Osteoblast (primary cell): ENCODE data around the gene SND1. TPM values are rescaled to one million over a fixed set of nuclear protein-coding genes. Genes with fewer than 3 reads are reported as not detected.

Experiments
- DNase-seq: peaks from one replicate; pipeline ENCODE4 v3.0.0; 2011; ENCODE audit warnings: low spot score, mixed read lengths; ENCODE audit not compliant: insufficient read length; ENCODE audit errors: missing footprints
- H2AFZ ChIP-seq: 2 replicates; pipeline ENCODE4 v1.6.0; 2011; ENCODE audit warnings: mild to moderate bottlenecking, low read length
- H3K27ac ChIP-seq: 2 replicates; pipeline ENCODE4 v1.5.1; 2011; ENCODE audit warnings: mild to moderate bottlenecking, low read depth, low read length, moderate library complexity
- H3K27me3 ChIP-seq: 2 replicates; pipeline ENCODE4 v1.6.0; 2012; ENCODE audit warnings: mild to moderate bottlenecking, control low read depth, inconsistent platforms, low read length, moderate library complexity; ENCODE audit not compliant: insufficient read depth
- H3K36me3 ChIP-seq: 2 replicates; pipeline ENCODE4 v1.5.1; 2011; ENCODE audit warnings: mild to moderate bottlenecking, low read length, control low read depth, moderate library complexity; ENCODE audit not compliant: insufficient read depth
- H3K4me1 ChIP-seq: 2 replicates; pipeline ENCODE4 v1.5.1; 2011; ENCODE audit warnings: mild to moderate bottlenecking, low read length, control low read depth, moderate library complexity; ENCODE audit not compliant: insufficient read depth
- H3K4me2 ChIP-seq: 2 replicates; pipeline ENCODE4 v1.6.0; 2011; ENCODE audit warnings: mild to moderate bottlenecking, low read length; ENCODE audit not compliant: insufficient read depth
- H3K4me3 ChIP-seq: fragments of 200-600 bp; sonication (generic); 3 replicates; pipeline ENCODE4 v1.5.1; 2012; ENCODE audit warnings: mild to moderate bottlenecking, low read length, inconsistent platforms; ENCODE audit not compliant: insufficient read depth
- H3K79me2 ChIP-seq: 2 replicates; pipeline ENCODE4 v1.6.0; 2012; ENCODE audit warnings: mild to moderate bottlenecking, low read length, control low read depth, inconsistent platforms; ENCODE audit not compliant: insufficient read depth
- H3K9me3 ChIP-seq: 2 replicates; pipeline ENCODE4 v1.5.1; 2011; ENCODE audit warnings: low read depth, low read length, control low read depth
- H4K20me1 ChIP-seq: 2 replicates; pipeline ENCODE4 v1.6.0; 2012; ENCODE audit warnings: mild to moderate bottlenecking, low read length, control low read depth; ENCODE audit not compliant: insufficient read depth
- total RNA-seq: library from RNA; depleted of rRNA; stranded (reverse); fragments of >200 nt; gene quantifications from 2 replicates; pipeline ENCODE4 v1.2.3, GENCODE V29; 2012
- TF ChIP-seq, protein P1 (sequence below): IDR thresholded peaks from 2 replicates; pipeline ENCODE4 v1.5.1; 2011; ENCODE audit warnings: mild to moderate bottlenecking, low read depth, low read length, moderate library complexity; ENCODE audit errors: extremely low read depth

Gene SND1
- total RNA-seq, 1 donor: 257 TPM

DNA sequence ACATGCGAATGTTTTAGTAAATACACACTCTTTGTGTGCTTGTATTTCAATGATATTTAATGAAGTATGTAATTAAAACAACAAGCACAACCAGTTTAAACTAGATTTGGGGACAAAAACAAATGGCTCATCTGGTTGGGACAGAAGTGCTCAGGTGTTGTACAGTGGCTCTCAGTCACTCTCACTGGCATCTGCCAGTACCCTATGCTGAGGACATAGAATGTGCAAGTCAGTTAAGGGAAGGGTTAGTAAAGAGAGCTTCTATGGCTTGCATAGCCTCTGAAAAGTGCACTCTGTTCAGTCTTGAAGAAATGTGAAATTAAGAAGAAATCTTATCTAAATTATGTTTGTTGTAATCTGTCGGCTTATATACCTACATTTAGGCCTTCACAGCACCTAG lies 196.2 kb downstream of the SND1 start:
- H3K4me1 ChIP-seq: peaks cover 40% of the 10 kb centered on the region
- DNase-seq: no peak
- H3K79me2 ChIP-seq: peaks cover 15% of the 10 kb centered on the region
- TF ChIP-seq, protein P1, sequence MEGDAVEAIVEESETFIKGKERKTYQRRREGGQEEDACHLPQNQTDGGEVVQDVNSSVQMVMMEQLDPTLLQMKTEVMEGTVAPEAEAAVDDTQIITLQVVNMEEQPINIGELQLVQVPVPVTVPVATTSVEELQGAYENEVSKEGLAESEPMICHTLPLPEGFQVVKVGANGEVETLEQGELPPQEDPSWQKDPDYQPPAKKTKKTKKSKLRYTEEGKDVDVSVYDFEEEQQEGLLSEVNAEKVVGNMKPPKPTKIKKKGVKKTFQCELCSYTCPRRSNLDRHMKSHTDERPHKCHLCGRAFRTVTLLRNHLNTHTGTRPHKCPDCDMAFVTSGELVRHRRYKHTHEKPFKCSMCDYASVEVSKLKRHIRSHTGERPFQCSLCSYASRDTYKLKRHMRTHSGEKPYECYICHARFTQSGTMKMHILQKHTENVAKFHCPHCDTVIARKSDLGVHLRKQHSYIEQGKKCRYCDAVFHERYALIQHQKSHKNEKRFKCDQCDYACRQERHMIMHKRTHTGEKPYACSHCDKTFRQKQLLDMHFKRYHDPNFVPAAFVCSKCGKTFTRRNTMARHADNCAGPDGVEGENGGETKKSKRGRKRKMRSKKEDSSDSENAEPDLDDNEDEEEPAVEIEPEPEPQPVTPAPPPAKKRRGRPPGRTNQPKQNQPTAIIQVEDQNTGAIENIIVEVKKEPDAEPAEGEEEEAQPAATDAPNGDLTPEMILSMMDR: no peak
- no peak overlapping the region for H3K4me2 ChIP-seq
- no peak overlapping the region for H2AFZ ChIP-seq
- no peak overlapping the region for H3K4me3 ChIP-seq
- H3K9me3 ChIP-seq: no peaks in the 10 kb centered on the region
- H3K36me3 ChIP-seq: peaks cover 11% of the 10 kb centered on the region
- no peak overlapping the region for H3K27ac ChIP-seq
- H3K27me3 ChIP-seq: no peaks in the 10 kb centered on the region
- peaks cover 21% of the 10 kb centered on the region for H4K20me1 ChIP-seq

DNA sequence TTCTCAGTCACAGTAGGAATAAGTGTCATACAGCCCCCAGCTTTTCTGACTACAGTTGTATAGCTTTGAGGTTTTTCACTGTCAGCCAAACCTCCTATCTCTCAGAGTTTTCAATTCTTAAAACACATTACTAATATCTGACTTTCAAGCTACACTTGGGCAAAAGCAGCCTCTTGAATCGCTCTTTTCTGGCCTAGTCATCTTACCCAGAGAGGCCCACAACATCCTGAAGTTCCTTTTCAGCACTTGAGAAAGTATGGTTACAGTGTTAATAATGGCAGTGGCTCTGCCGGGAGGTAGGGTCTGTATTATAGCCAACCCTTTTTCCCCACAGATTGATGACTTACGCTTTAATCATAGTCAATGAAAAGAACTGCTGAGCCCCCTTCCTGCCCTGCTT lies 198.2 kb downstream of the SND1 start:
- Histone ChIP-seq H3K36me3 (peaks cover 8% of the 10 kb centered on the region), H3K9me3 (no peaks in the 10 kb centered on the region), H3K27ac (no peak overlapping the region), H3K4me1 (peaks cover 29% of the 10 kb centered on the region), H3K27me3 (no peaks in the 10 kb centered on the region), H3K4me3 (no peak overlapping the region), H2AFZ (no peak overlapping the region), H3K79me2 (peaks cover 19% of the 10 kb centered on the region), H4K20me1 (peaks cover 22% of the 10 kb centered on the region), H3K4me2 (no peak overlapping the region)
- no peak for DNase-seq
- TF ChIP-seq, protein P1: no peak

DNA sequence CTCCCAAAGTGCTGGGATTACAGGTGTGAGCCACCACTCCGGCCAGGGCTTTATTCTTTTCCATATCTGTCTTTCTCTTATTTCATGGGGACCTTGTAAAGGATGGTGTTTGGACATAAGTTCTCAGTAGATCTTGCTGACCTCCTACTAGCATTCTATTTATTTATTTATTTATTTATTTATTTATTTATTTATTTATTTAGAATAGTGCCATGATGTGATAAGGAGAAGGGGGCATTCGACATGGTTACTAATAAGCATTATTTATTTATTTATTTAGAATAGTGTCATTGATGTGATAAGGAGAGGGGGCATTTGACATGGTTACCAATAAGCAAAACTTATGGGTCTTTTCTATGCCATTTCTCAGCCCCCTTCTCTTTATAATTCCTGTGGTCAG lies 202.4 kb downstream of the SND1 start:
- Histone ChIP-seq H3K4me2 (no peak overlapping the region), H3K36me3 (no peaks in the 10 kb centered on the region), H4K20me1 (peaks cover 42% of the 10 kb centered on the region), H3K9me3 (no peaks in the 10 kb centered on the region), H3K27ac (no peak overlapping the region), H3K27me3 (no peaks in the 10 kb centered on the region), H3K4me3 (no peak overlapping the region), H2AFZ (no peak overlapping the region), H3K4me1 (peaks cover 20% of the 10 kb centered on the region), H3K79me2 (peaks cover 34% of the 10 kb centered on the region)
- DNase-seq: no peak
- TF ChIP-seq, protein P1: no peak

DNA sequence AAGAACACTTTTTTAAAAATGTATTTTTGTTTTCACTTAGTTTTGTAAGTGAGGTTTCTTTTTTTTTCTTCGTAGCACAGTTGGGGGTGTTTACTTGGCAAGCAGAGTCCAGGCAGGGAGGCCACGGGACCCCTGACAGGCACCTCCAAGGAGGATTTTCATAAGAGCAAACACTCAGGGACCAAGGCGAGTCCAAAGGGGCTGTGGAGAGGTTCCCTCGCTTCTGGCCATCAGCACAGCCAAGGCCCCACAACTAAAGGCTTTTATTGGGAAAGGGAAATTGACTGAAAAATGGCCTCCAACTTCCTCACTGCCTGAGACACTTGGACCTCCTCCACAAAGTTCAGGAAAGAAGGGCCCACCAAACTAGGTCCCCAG lies 205.5 kb downstream of the SND1 start:
- Histone ChIP-seq H3K79me2 (peaks cover 48% of the 10 kb centered on the region), H4K20me1 (peaks cover 43% of the 10 kb centered on the region), H2AFZ (no peak overlapping the region)

More for the DNA sequence above, 205.5 kb downstream of the SND1 start:
- TF ChIP-seq, protein P1: no peak
- no peak overlapping the region for H3K4me3 ChIP-seq
- no peaks in the 10 kb centered on the region for H3K9me3 ChIP-seq
- no peaks in the 10 kb centered on the region for H3K4me1 ChIP-seq
- H3K36me3 ChIP-seq: no peaks in the 10 kb centered on the region
- H3K27ac ChIP-seq: no peak overlapping the region
- no peak overlapping the region for H3K4me2 ChIP-seq
- no peaks in the 10 kb centered on the region for H3K27me3 ChIP-seq
- no peak for DNase-seq
